Heart left ventricle (tissue), 16 donors: Measurements from ENCODE around the gene IMMP2L. TPM values are rescaled to one million over a fixed set of nuclear protein-coding genes. Genes with fewer than 3 reads are reported as not detected.

ENCODE experiments used
- ATAC-seq, 4 donors: fragments of 200-7000 bp; cut with Tn5 transposase; one replicate each; pipeline ENCODE4 v1.9.1; 2020 to 2022; ENCODE audit warnings: moderate library complexity in 4 of 4, mild to moderate bottlenecking in 3 of 4, moderate number of reproducible peaks in 1 of 4
- DNase-seq, 5 donors: peaks; one replicate each; pipeline ENCODE4 v3.0.0-alpha.2; 2020
- H3K27ac ChIP-seq, 12 donors: fragments of 200-600 bp; sonication (generic) in 4 of 12; one replicate each; pipeline versions ENCODE4 v1.5.0 to v1.8.0; 2016 to 2022; ENCODE audit warnings: mild to moderate bottlenecking in 2 of 12
- H3K27me3 ChIP-seq, 9 donors: fragments of 200-600 bp; sonication (generic) in 2 of 9; one replicate each; pipeline versions ENCODE4 v1.5.1 to v1.8.0; 2016 to 2022; ENCODE audit warnings: mild to moderate bottlenecking in 3 of 9
- H3K36me3 ChIP-seq, 9 donors: fragments of 200-600 bp; sonication (generic) in 2 of 9; one replicate each; pipeline versions ENCODE4 v1.5.0 to v1.8.0; 2018 to 2022; ENCODE audit warnings: mild to moderate bottlenecking in 2 of 9
- H3K4me1 ChIP-seq, 12 donors: fragments of 200-600 bp; sonication (generic) in 4 of 12; one replicate each; pipeline versions ENCODE4 v1.5.0 to v1.8.0; 2016 to 2022; ENCODE audit warnings: mild to moderate bottlenecking in 3 of 12
- H3K4me3 ChIP-seq, 12 donors: fragments of 200-600 bp; sonication (generic) in 4 of 12; one replicate each; pipeline versions ENCODE4 v1.5.0 to v1.8.0; 2017 to 2022; ENCODE audit warnings: mild to moderate bottlenecking in 9 of 12, moderate library complexity in 4 of 12
- H3K9me3 ChIP-seq, 12 donors: fragments of 200-600 bp; sonication (generic) in 4 of 12; one replicate each; pipeline versions ENCODE4 v1.5.0 to v1.8.0; 2016 to 2022; ENCODE audit warnings: mild to moderate bottlenecking in 1 of 12
- POLR2A ChIP-seq, 2 donors: fragments of 450-650 bp; IDR thresholded peaks; one replicate each; pipeline ENCODE4 v1.6.1; 2017; ENCODE audit warnings: antibody characterized with exemption in 2 of 2, mild to moderate bottlenecking in 2 of 2, moderate library complexity in 2 of 2
- WGBS, 4 donors: extraction: QIAGEN DNeasy Blood & Tissue Kit in 2 of 4; methylation state at CpG; one replicate each; pipeline versions ENCODE4 v1.1.5 to v1.1.7; 2013 to 2018; 5-methylcytosine and 5-hydroxymethylcytosine counted together
- intact Hi-C, 10 donors: fragments of 100-400 bp; cut with DNase I; formaldehyde crosslinking; loops; one replicate each; pipeline versions ENCODE4 v1.11.1 to v1.14.2; 2022
- polyA plus RNA-seq, 2 donors: library from polyadenylated mRNA; stranded (reverse); fragments of 200-250 nt; gene quantifications; one replicate each; pipeline ENCODE4 v1.2.3, GENCODE V29; 2013
- total RNA-seq, 9 donors: library from RNA; depleted of rRNA in 2 of 9; stranded (reverse); fragments of >200 nt in 2 of 9; fragmentation: NEBNext Ultra II Directional in 3 of 9; extraction: Animal tissue kit (Norgen Biotek cat#: 25700) in 3 of 9; gene quantifications; one replicate each; pipeline versions ENCODE4 v1.1.0 to v1.2.4, GENCODE V29; 2016 to 2023
- TF ChIP-seq, protein P1 (sequence below), 12 donors: fragments of 200-600 bp; sonication (generic) in 4 of 12; IDR thresholded peaks; one replicate each; pipeline versions ENCODE4 v1.5.0 to v1.8.0; 2018 to 2022; ENCODE audit warnings: antibody characterized with exemption in 12 of 12, mild to moderate bottlenecking in 5 of 12
- donor health status: ischemic (EF 13 %, LVEDD 7.1; RV severe dilation, severe dysfunction).
- donor health status: healthy with polysubstance abuse.
- donor health status: DM: no; HTN: yes; CAD: no.
- donor health status: DM: no; HTN: no; CAD: no.
- donor health status: ischemic (EF 25% LVEDD 6.9; RV normal size, moderate dysfunction).
- donor health status: ischemic (EF 25% LVEDD 5.7; RV mildly dilated, moderate dysfunction).
- donor health status: healthy.
- donor health status: DM: yes; HTN: yes; CAD: no.
- donor health status: ischemic (EF 35%, LVEDD 5.7; RV mildly dilated, moderate dysfunction).
- donor health status: nonischemic (EF 11% LVEDD 7.7; RV severe dilation, severe dysfunction).
- donor health status: DM: yes; HTN: yes; CAD: no.
- donor health status: PGD.
- donor health status: ischemic (EF 29% LVEDD 5.4; RV normal size, mild dysfunction).
- donor health status: nonischemic (EF 23%, LVEDD 6.1; RV moderate dilation, normal function).

IMMP2L gene
- total and polyA plus RNA-seq, 11 donors: 5.1 to 17.2 (median 15.9) TPM

DNA sequence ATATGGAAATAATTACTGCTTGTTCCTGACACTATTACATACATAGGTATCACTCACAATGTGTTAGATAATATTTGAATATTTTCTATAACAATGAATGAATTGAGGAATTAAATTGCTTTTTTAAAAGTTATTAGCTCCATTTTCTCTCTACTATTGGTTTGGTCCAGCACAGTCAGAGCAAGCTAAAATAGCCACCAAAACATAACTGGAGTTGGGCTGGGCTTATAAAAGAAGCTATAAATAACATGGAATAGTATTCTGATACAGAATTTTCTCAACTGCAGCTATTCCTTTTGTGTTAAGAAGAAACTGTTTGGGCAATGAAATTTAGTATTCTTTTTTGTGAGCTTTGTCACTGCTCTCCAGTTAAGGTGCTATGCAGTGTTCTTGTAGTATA is 614.0 kb downstream of the IMMP2L start:
- H3K27ac ChIP-seq: peak overlapping the region in 1 of 12 donors; percentile 21
- TF ChIP-seq, protein P1, sequence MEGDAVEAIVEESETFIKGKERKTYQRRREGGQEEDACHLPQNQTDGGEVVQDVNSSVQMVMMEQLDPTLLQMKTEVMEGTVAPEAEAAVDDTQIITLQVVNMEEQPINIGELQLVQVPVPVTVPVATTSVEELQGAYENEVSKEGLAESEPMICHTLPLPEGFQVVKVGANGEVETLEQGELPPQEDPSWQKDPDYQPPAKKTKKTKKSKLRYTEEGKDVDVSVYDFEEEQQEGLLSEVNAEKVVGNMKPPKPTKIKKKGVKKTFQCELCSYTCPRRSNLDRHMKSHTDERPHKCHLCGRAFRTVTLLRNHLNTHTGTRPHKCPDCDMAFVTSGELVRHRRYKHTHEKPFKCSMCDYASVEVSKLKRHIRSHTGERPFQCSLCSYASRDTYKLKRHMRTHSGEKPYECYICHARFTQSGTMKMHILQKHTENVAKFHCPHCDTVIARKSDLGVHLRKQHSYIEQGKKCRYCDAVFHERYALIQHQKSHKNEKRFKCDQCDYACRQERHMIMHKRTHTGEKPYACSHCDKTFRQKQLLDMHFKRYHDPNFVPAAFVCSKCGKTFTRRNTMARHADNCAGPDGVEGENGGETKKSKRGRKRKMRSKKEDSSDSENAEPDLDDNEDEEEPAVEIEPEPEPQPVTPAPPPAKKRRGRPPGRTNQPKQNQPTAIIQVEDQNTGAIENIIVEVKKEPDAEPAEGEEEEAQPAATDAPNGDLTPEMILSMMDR (IDR thresholded peaks at IDR 0.05): no peak
- TF ChIP-seq POLR2A (IDR thresholded peaks at IDR 0.05): no peak
- H3K9me3 ChIP-seq: no peaks in the 10 kb centered on the region
- H3K4me1 ChIP-seq: peaks cover 0 to 19% (median 1%) of the 10 kb centered on the region in 12 donors
- peak in 2 of 4 donors; percentile 60 to 72 for ATAC-seq
- no peak for DNase-seq
- H3K4me3 ChIP-seq: no peak overlapping the region
- intact Hi-C loops: no loop called here
- no peaks in the 10 kb centered on the region for H3K36me3 ChIP-seq
- no peaks in the 10 kb centered on the region for H3K27me3 ChIP-seq

DNA sequence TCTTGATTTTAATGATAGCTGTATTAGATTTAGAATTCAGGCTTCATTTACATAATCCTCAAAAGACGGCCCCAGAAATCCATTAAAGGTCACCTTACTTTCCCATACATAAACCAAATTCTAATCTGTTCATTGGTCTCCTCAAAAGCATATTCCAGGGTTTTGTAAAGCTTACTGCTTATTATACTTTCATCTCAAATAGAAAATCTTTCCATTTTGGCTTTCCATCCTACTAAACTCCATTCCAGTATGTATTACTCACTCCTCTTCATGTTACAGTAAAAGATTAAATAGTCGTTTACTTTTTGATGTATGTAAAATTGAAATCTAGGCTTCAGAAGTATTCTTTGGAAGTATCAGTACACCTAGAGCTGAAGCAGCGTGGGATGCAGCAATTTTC is 614.9 kb downstream of the IMMP2L start:
- intact Hi-C loops: no loop called here

DNA sequence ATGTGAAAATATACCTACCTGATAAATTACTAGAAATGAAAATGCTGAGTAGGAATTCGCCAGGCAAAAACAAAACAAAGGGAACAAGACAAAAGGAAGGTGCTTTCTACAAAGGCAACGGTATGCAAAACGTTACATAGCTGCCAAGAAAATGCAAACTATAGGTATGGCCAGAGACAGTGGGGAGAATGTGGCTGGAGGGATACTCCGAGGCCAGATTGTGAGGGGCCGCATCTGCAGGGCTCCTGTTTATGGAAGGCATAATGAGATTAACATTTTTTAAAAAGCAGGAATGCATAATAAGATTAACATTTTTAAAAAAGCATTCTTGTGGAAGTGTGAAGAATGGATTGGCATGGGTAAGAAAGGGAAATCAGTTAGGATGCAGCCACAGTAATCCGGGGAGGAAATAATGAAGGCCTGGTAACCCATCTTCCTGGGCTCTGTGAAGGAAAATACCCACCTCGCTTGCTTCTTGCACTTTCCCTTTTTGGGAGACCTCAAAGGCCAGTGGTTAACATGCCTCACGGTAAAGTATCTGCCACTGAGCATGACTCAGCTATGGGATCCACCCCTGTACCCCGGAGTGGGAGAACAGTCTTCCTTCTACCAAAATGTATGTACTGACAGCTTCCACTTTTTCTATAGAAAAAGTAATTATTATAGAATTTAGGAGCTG is 617.2 kb downstream of the IMMP2L start:
- WGBS, 4 donors: 83 to 90% (median 88%) methylated on average over 9 of the region's 9 CpGs

More for the DNA sequence above, 614.9 kb downstream of the IMMP2L start:
- no peak for TF ChIP-seq POLR2A (IDR thresholded peaks at IDR 0.05)
- TF ChIP-seq, protein P1 (IDR thresholded peaks at IDR 0.05): no peak
- Histone ChIP-seq H3K27me3 (no peaks in the 10 kb centered on the region), H3K4me1 (peaks cover 0 to 21% (median 2%) of the 10 kb centered on the region in 12 donors), H3K9me3 (no peaks in the 10 kb centered on the region), H3K4me3 (no peak overlapping the region), H3K36me3 (no peaks in the 10 kb centered on the region), H3K27ac (no peak overlapping the region)
- ATAC-seq (no peak), DNase-seq (no peak)
- 86 to 94% (median 89%) methylated on average over 3 of the region's 3 CpGs for WGBS, 4 donors

DNA sequence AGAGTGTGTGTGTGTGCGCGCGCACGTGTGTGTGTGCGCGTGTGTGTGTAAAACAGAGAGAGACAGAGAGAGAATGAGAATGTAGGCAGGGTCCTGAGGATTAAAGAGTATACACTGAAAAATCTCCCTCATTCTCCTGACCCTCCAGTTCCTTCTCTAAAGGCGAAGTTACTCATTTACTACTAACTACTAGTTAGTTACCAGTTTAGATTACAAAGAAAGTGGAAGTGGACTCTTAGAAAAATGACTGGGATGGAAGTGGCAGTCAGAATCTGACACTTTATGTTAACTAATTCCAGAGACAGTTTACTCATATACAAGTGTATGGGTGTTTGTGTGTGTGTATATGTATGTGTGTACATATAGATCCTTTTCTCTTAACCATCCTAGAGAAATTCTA is 617.8 kb downstream of the IMMP2L start:
- DNase-seq (no peak), ATAC-seq (no peak)
- Histone ChIP-seq H3K36me3 (no peaks in the 10 kb centered on the region), H3K4me3 (no peak overlapping the region), H3K27ac (no peak overlapping the region), H3K9me3 (no peaks in the 10 kb centered on the region), H3K27me3 (no peaks in the 10 kb centered on the region), H3K4me1 (peaks cover 0 to 20% (median 2%) of the 10 kb centered on the region in 12 donors)
- WGBS, 4 donors: 97 to 98% (median 97%) methylated on average over 7 of the region's 7 CpGs
- TF ChIP-seq POLR2A (IDR thresholded peaks at IDR 0.05): no peak
- TF ChIP-seq, protein P1 (IDR thresholded peaks at IDR 0.05): no peak
- intact Hi-C loops: no loop called here

More for the DNA sequence above, 617.2 kb downstream of the IMMP2L start:
- Histone ChIP-seq H3K4me3 (no peak overlapping the region), H3K27ac (no peak overlapping the region), H3K36me3 (no peaks in the 10 kb centered on the region), H3K4me1 (peaks cover 0 to 21% (median 2%) of the 10 kb centered on the region in 12 donors), H3K27me3 (no peaks in the 10 kb centered on the region), H3K9me3 (no peaks in the 10 kb centered on the region)
- intact Hi-C loops: no loop called here
- DNase-seq (no peak), ATAC-seq (no peak)
- no peak for TF ChIP-seq POLR2A (IDR thresholded peaks at IDR 0.05)
- TF ChIP-seq, protein P1 (IDR thresholded peaks at IDR 0.05): no peak
